ENCODE results near the gene TMEM168.
"Not testable (repeated sequence)": the region's sequence is repeated elsewhere in the genome, so short reads cannot be mapped to it uniquely, and the experiment has no call there.

Gene TMEM168

GRCh38 chr7:112799448-112800120 lies 9.4 kb upstream of the TMEM168 start:
- Histone ChIP-seq H4K20me1 (ENCODE audit: insufficient read depth, low read length) (no peaks in the 10 kb centered on the region), H2AFZ (ENCODE audit: low read depth, low read length) (no peak overlapping the region), H3K27ac (ENCODE audit: low read length) (no peak overlapping the region), H3K4me2 (ENCODE audit: insufficient read depth, low read length) (no peak overlapping the region), H3K9ac (ENCODE audit: low read depth, low read length) (no peak overlapping the region), H3K9me3 (ENCODE audit: insufficient read depth, low read length, severe bottlenecking) (no peaks in the 10 kb centered on the region), H3K79me2 (ENCODE audit: insufficient read depth, low read length) (no peaks in the 10 kb centered on the region), H3K4me1 (ENCODE audit: insufficient read depth, low read length) (no peaks in the 10 kb centered on the region), H3K27me3 (ENCODE audit: insufficient read depth, low read length, poor library complexity) (no peaks in the 10 kb centered on the region), H3K36me3 (ENCODE audit: insufficient read depth, low read length) (no peaks in the 10 kb centered on the region), H3K4me3 (ENCODE audit: low read depth in 1 of 2, low read length in 2 of 2) (no peak overlapping the region)
- no peak for ATAC-seq (ENCODE audit: insufficient read depth, low read depth)
- no peak for DNase-seq
- TF ChIP-seq, protein P1, sequence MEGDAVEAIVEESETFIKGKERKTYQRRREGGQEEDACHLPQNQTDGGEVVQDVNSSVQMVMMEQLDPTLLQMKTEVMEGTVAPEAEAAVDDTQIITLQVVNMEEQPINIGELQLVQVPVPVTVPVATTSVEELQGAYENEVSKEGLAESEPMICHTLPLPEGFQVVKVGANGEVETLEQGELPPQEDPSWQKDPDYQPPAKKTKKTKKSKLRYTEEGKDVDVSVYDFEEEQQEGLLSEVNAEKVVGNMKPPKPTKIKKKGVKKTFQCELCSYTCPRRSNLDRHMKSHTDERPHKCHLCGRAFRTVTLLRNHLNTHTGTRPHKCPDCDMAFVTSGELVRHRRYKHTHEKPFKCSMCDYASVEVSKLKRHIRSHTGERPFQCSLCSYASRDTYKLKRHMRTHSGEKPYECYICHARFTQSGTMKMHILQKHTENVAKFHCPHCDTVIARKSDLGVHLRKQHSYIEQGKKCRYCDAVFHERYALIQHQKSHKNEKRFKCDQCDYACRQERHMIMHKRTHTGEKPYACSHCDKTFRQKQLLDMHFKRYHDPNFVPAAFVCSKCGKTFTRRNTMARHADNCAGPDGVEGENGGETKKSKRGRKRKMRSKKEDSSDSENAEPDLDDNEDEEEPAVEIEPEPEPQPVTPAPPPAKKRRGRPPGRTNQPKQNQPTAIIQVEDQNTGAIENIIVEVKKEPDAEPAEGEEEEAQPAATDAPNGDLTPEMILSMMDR (IDR thresholded peaks at IDR 0.05; ENCODE audit: borderline replicate concordance, extremely low read depth, low read length, poor library complexity, severe bottlenecking): no peak
- TF ChIP-seq EZH2 (IDR thresholded peaks at IDR 0.05; ENCODE audit: borderline replicate concordance, low read depth, low read length, severe bottlenecking): no peak

DNA sequence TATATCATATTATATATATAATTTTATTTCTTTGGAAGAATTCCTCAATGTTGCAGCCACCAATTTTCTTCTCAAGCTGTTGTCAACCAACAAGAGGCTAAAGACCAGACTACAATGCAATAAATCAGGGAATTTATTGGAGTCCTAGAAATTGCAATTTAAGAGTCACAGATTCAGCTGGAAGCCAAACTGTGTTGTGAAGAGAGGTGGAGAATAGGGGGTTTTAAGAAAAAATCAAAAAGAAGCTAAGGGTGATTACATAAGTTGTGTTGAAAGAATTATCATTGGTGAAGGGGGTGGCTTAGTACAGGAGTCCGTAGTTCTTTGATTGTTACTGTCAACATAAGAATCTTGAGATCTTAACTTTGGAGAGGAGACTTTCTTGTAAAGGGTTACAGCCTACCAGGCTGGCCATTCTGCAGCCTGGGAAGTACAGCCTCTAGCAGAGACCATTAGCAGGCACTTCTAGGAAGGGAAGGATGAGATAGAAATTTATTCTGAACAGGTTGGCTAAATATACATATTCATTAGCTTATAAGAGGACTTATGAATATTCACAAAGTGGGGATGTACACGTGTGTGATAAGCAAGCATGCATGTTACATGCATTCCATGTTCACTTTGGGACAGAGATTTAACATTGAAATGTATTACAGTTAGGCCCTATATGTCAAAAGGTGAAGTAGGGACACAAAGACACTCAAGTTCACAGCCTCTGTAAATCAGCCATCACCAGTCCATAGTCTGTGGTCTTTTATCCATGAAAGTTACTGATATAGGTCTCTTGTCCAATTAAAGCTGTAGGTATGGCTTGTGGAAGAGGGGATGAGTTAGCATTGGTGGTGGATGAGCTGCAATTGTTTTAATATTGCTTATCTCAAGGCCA lies 8.3 kb upstream of the TMEM168 start:
- Histone ChIP-seq H3K27ac (ENCODE audit: low read length) (no peak overlapping the region), H3K4me1 (ENCODE audit: insufficient read depth, low read length) (no peaks in the 10 kb centered on the region), H3K27me3 (ENCODE audit: insufficient read depth, low read length, poor library complexity) (no peaks in the 10 kb centered on the region), H2AFZ (ENCODE audit: low read depth, low read length) (no peak overlapping the region), H3K36me3 (ENCODE audit: insufficient read depth, low read length) (no peaks in the 10 kb centered on the region), H3K79me2 (ENCODE audit: insufficient read depth, low read length) (no peaks in the 10 kb centered on the region), H3K4me3 (ENCODE audit: low read depth in 1 of 2, low read length in 2 of 2) (no peak overlapping the region), H3K4me2 (ENCODE audit: insufficient read depth, low read length) (no peak overlapping the region), H3K9ac (ENCODE audit: low read depth, low read length) (no peak overlapping the region), H4K20me1 (ENCODE audit: insufficient read depth, low read length) (no peaks in the 10 kb centered on the region), H3K9me3 (ENCODE audit: insufficient read depth, low read length, severe bottlenecking) (no peaks in the 10 kb centered on the region)
- TF ChIP-seq, protein P1 (IDR thresholded peaks at IDR 0.05; ENCODE audit: borderline replicate concordance, extremely low read depth, low read length, poor library complexity, severe bottlenecking): no peak
- TF ChIP-seq EZH2 (IDR thresholded peaks at IDR 0.05; ENCODE audit: borderline replicate concordance, low read depth, low read length, severe bottlenecking): no peak
- DNase-seq (no peak), ATAC-seq (ENCODE audit: insufficient read depth, low read depth) (peak; percentile 48)

- H3K27me3 ChIP-seq (ENCODE audit: insufficient read depth, low read length, poor library complexity); H3K79me2 ChIP-seq (ENCODE audit: insufficient read depth, low read length); ATAC-seq (ENCODE audit: insufficient read depth, low read depth); H3K4me3 ChIP-seq (ENCODE audit: low read depth in 1 of 2, low read length in 2 of 2); H3K36me3 ChIP-seq (ENCODE audit: insufficient read depth, low read length); H3K4me1 ChIP-seq (ENCODE audit: insufficient read depth, low read length); H3K9me3 ChIP-seq (ENCODE audit: insufficient read depth, low read length, severe bottlenecking); DNase-seq; H2AFZ ChIP-seq (ENCODE audit: low read depth, low read length); H3K4me2 ChIP-seq (ENCODE audit: insufficient read depth, low read length); H4K20me1 ChIP-seq (ENCODE audit: insufficient read depth, low read length); H3K9ac ChIP-seq (ENCODE audit: low read depth, low read length); H3K27ac ChIP-seq (ENCODE audit: low read length): not testable (repeated sequence)
Measured at GRCh38 chr7:112796552-112796951, 6.4 kb upstream of the TMEM168 start.

DNA sequence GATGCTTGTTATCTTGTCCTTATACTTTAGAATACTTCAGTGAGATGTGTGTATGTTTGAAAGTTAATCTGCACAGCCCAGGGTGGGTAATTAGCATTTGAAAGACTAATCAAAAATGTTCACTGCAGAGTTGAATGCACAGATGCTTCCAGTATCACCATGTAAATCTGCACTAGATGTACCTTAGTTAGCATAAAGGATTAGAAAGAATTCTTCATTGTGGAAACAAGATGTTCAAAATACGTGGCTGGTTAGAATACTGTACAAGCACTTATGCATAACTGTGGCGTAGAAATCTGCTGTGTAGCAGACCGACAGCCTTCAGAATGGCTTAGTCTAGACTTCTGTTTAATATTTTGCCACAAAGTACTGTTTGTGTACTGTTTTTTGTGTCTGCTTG lies 2.2 kb upstream of the TMEM168 start:
- H4K20me1 ChIP-seq (ENCODE audit: insufficient read depth, low read length): no peaks in the 10 kb centered on the region
- H3K4me2 ChIP-seq (ENCODE audit: insufficient read depth, low read length): no peak overlapping the region
- TF ChIP-seq, protein P1 (IDR thresholded peaks at IDR 0.05; ENCODE audit: borderline replicate concordance, extremely low read depth, low read length, poor library complexity, severe bottlenecking): no peak
- TF ChIP-seq EZH2 (IDR thresholded peaks at IDR 0.05; ENCODE audit: borderline replicate concordance, low read depth, low read length, severe bottlenecking): no peak
- H3K9me3 ChIP-seq (ENCODE audit: insufficient read depth, low read length, severe bottlenecking): no peaks in the 10 kb centered on the region
- H3K4me3 ChIP-seq (ENCODE audit: low read depth in 1 of 2, low read length in 2 of 2): no peak overlapping the region
- H3K4me1 ChIP-seq (ENCODE audit: insufficient read depth, low read length): peaks cover 24% of the 10 kb centered on the region
- no peak overlapping the region for H3K27ac ChIP-seq (ENCODE audit: low read length)
- H3K27me3 ChIP-seq (ENCODE audit: insufficient read depth, low read length, poor library complexity): peaks cover 13% of the 10 kb centered on the region
- DNase-seq (no peak), ATAC-seq (ENCODE audit: insufficient read depth, low read depth) (no peak)
- H3K9ac ChIP-seq (ENCODE audit: low read depth, low read length): no peak overlapping the region
- H2AFZ ChIP-seq (ENCODE audit: low read depth, low read length): no peak overlapping the region
- no peaks in the 10 kb centered on the region; the same call in 1 of the 2 replicates for H3K36me3 ChIP-seq (ENCODE audit: insufficient read depth, low read length)
- peaks cover 6% of the 10 kb centered on the region for H3K79me2 ChIP-seq (ENCODE audit: insufficient read depth, low read length)

All from DND-41 (cell line).